WERI-Rb-1 (cell line): ENCODE measurements around the gene PRXL2C.

Source experiments
- DNase-seq: peaks from one replicate; pipeline ENCODE4 v3.0.0-alpha.2; 2020
- H3K27ac ChIP-seq: fragments of 250-450 bp; sonication (Bioruptor Pico); 2 replicates; pipeline ENCODE4 v1.5.1; 2020; ENCODE audit warnings: mild to moderate bottlenecking, moderate library complexity
- H3K27me3 ChIP-seq: fragments of 250-450 bp; sonication (Bioruptor Pico); 2 replicates; pipeline ENCODE4 v1.5.1; 2021; ENCODE audit warnings: mild to moderate bottlenecking, low read depth, moderate library complexity; ENCODE audit not compliant: insufficient read depth, severe bottlenecking
- H3K36me3 ChIP-seq: fragments of 250-450 bp; sonication (Bioruptor Pico); 2 replicates; pipeline ENCODE4 v1.5.1; 2020; ENCODE audit warnings: mild to moderate bottlenecking, moderate library complexity
- H3K4me3 ChIP-seq: 2 replicates; pipeline ENCODE4 v1.5.1; 2011; ENCODE audit warnings: low read depth, mild to moderate bottlenecking, control low read depth, low read length
- H3K9me3 ChIP-seq: fragments of 250-450 bp; sonication (Bioruptor Pico); 2 replicates; pipeline ENCODE4 v1.5.1; 2021; ENCODE audit warnings: mild to moderate bottlenecking, moderate library complexity; ENCODE audit not compliant: severe bottlenecking
- TF ChIP-seq, protein P1 (sequence below): IDR thresholded peaks from 2 replicates; pipeline ENCODE4 v1.5.1; 2011; ENCODE audit warnings: low read depth, mild to moderate bottlenecking, control low read depth, inconsistent platforms, low read length

The PRXL2C gene

DNA sequence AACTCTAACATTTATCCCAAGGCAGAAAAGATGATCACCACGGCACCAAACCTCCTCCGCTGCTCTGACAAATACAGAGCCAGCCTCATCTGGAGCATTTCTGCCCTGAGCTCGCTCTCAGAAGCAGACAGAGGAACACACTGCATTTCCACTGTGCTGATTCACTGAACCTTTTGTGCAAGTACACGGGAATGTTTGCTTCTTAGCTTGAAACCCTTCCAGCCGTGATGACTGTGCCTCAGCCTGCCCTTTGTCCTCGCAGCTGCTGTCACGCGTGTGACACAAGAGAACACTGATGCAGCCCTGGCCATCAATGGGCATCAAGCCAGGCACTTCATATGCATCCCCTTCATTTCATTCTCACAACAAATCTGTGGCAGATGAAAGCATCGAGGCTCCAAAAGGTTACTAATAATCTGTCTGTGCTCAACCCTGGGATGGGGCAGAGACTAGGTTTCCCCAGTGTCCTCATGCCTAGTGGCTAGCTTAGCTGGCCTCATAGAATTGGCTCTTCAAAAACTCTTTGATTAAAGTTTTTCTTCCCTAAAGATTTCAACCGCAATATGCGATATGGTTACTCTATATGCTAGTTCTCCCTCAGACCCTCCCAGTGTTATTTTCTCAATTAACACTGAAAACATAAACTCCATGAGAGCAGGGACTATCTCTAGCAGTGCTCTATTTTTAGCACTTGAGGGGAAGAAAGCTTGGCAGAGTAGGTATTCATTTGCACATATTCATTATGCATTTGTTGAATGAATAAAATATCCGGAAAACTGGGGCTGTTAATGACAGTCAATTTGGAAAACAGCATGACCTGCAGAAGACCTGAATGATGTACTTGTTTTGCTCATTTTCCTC, 42.8 kb downstream of the PRXL2C start:
- DNase-seq, result no peak
- no peaks in the 10 kb centered on the region for H3K36me3 ChIP-seq
- no peak overlapping the region for H3K27ac ChIP-seq
- TF ChIP-seq, protein P1, sequence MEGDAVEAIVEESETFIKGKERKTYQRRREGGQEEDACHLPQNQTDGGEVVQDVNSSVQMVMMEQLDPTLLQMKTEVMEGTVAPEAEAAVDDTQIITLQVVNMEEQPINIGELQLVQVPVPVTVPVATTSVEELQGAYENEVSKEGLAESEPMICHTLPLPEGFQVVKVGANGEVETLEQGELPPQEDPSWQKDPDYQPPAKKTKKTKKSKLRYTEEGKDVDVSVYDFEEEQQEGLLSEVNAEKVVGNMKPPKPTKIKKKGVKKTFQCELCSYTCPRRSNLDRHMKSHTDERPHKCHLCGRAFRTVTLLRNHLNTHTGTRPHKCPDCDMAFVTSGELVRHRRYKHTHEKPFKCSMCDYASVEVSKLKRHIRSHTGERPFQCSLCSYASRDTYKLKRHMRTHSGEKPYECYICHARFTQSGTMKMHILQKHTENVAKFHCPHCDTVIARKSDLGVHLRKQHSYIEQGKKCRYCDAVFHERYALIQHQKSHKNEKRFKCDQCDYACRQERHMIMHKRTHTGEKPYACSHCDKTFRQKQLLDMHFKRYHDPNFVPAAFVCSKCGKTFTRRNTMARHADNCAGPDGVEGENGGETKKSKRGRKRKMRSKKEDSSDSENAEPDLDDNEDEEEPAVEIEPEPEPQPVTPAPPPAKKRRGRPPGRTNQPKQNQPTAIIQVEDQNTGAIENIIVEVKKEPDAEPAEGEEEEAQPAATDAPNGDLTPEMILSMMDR, result no peak
- H3K9me3 ChIP-seq, result no peaks in the 10 kb centered on the region
- no peak overlapping the region for H3K4me3 ChIP-seq
- H3K27me3 ChIP-seq, result no peaks in the 10 kb centered on the region

DNA sequence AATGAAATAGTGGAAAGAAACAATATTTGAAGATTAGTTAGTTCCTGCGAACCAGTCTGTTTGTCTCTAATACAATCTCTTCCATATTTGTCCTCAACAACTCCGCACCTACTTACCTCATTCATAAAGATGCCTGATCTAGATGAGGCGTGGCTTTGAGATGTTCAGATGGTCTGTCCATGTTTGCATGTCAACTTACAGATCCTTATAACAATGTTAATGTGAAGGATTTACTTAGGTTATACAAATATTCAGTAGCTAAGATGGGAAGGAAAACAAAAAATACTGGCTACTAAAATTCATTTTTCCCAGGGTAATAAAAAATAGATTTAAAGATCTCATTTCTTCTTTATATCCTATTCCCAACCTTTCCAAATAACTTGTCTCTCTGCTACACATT, 43.8 kb downstream of the PRXL2C start:
- no peak overlapping the region for H3K27ac ChIP-seq
- no peaks in the 10 kb centered on the region for H3K36me3 ChIP-seq
- no peaks in the 10 kb centered on the region for H3K27me3 ChIP-seq
- no peak overlapping the region for H3K4me3 ChIP-seq
- no peak for DNase-seq
- TF ChIP-seq, protein P1, result no peak
- H3K9me3 ChIP-seq, result no peaks in the 10 kb centered on the region

DNA sequence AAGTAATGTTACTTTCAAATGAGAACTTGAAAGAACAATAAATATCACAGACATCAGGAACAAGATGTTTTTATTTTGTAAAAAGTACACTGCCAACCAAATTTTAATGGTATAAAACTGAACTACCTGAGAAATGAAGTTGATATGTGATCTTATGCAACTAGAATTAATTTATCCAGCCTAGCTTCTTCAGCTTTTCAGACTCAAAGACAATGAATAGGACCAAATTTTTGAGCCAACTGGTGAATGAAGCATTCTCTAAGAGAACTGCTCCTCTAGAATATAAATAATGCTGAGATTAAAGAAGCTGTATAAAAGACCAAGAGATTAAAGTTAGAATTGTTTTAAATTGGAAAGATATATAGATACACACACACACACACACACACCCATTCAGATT, 45.4 kb downstream of the PRXL2C start:
- no peaks in the 10 kb centered on the region for H3K27me3 ChIP-seq
- no peaks in the 10 kb centered on the region for H3K36me3 ChIP-seq
- H3K4me3 ChIP-seq, result no peak overlapping the region
- TF ChIP-seq, protein P1, result no peak
- no peaks in the 10 kb centered on the region for H3K9me3 ChIP-seq
- no peak for DNase-seq
- no peak overlapping the region for H3K27ac ChIP-seq

DNA sequence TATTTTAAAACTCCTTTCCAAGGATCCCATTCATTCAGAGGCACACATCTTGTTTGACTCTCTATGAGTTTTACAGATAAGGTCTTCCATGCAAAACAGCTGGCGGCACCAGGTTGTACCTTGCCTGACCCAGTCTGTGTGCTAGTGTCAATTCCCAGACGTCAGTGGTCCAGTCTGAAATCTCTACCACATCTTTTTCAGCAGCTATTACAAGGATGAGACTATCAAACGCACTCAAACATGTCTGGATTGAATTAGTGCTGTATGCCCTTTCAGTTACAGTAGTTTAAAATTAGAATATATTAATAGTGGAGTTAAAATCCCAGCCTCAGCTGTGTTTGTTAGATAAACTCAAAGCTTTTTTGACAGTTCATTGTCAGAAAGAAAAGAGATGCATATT, 47.1 kb downstream of the PRXL2C start:
- H3K27ac ChIP-seq, result no peak overlapping the region
- TF ChIP-seq, protein P1, result no peak

DNA sequence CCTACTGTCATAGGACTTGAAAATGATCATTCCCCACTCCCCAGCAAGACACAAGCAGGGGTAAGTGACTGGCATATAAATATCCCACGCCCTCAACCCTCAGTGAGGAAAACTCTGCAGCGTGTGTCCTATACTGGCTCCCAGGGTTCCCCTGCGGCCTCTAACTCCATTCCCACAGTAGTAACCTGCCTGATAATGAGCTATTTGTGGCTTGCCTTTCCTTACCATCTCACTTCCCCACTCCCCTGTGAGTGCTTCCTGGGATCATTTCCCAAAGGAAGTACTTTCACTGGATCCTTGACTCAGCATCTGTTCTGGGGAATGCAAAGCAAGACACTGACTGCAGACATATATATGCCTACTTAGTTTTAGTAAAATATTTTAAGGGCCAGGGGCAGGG, 49.8 kb downstream of the PRXL2C start:
- TF ChIP-seq, protein P1, result no peak
- Histone ChIP-seq H3K36me3 (no peaks in the 10 kb centered on the region), H3K4me3 (no peak overlapping the region), H3K27ac (no peak overlapping the region), H3K9me3 (no peaks in the 10 kb centered on the region), H3K27me3 (no peaks in the 10 kb centered on the region)
- no peak for DNase-seq

More for the DNA sequence above, 47.1 kb downstream of the PRXL2C start:
- no peaks in the 10 kb centered on the region for H3K36me3 ChIP-seq
- H3K9me3 ChIP-seq, result no peaks in the 10 kb centered on the region
- H3K27me3 ChIP-seq, result no peaks in the 10 kb centered on the region
- no peak for DNase-seq
- H3K4me3 ChIP-seq, result no peak overlapping the region

- DNase-seq, result no peak
- Histone ChIP-seq H3K27me3 (no peaks in the 10 kb centered on the region), H3K9me3 (no peaks in the 10 kb centered on the region), H3K36me3 (no peaks in the 10 kb centered on the region), H3K27ac (no peak overlapping the region), H3K4me3 (no peak overlapping the region)
- TF ChIP-seq, protein P1, result no peak
Measured at GRCh38 chr9:96604004-96604319, 51.2 kb downstream of the PRXL2C start.
